Measurements from ENCODE around the gene NWD2. TPM values are rescaled to one million over a fixed set of nuclear protein-coding genes. Genes with fewer than 3 reads are reported as not detected.

Gene NWD2
- total RNA-seq, 1 experiment from 2014 or later, result not detected

DNA sequence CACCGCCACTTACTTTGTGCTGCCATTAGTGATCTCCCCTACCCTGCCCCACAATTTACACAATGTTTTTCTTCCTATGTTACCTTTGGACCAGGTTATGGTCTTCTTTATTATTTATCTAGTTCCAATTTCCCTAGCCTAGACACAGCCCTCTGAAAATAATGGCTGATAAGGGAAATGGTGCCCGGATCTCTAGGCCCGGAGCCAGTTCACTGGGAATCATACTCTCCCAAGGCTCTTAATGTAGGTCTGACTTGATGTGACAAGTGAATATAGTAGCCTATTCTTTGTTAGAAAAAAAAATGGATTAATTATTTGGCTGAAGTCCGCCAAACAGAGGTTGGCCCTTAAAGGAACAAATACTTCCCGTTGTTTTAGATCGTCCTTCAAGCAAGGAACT is 233.6 kb downstream of the NWD2 start:
- H3K9me3 ChIP-seq (ENCODE audit: control insufficient read depth, low read depth, low read length), result no peaks in the 10 kb centered on the region
- H3K4ac ChIP-seq (ENCODE audit: low read depth, low read length), result no peak overlapping the region
- no peak overlapping the region for H4K5ac ChIP-seq (ENCODE audit: insufficient read length, low read depth, low read length)
- no peak overlapping the region for H3K4me3 Mint-ChIP-seq
- H2BK20ac ChIP-seq (ENCODE audit: low read depth, low read length, poor library complexity, severe bottlenecking), result no peak overlapping the region
- H3K27ac ChIP-seq (ENCODE audit: insufficient read length, low read depth, low read length), result no peak overlapping the region
- H3K4me1 Mint-ChIP-seq, result no peaks in the 10 kb centered on the region
- no peaks in the 10 kb centered on the region; a peak in 2 of 7 replicates for H3K36me3 Mint-ChIP-seq (ENCODE audit: insufficient read depth in 1 of 3, low read depth in 3 of 3)
- H3K18ac ChIP-seq (ENCODE audit: insufficient read length, low read depth, low read length), result no peak overlapping the region
- H2AFZ ChIP-seq (ENCODE audit: low read length), result no peak overlapping the region
- H3K79me2 ChIP-seq (ENCODE audit: insufficient read depth, low read length), result no peaks in the 10 kb centered on the region
- no peak overlapping the region for H2BK5ac ChIP-seq (ENCODE audit: insufficient read length, low read length)
- H3K4me2 ChIP-seq (ENCODE audit: insufficient read depth, insufficient read length, low read length), result no peak overlapping the region
- DNase-seq, result no peak
- no CpG with 5 or more reads among the region's 6 CpGs for WGBS (ENCODE audit: extremely low coverage, insufficient read length, low lambda C conversion rate)
- no peaks in the 10 kb centered on the region for H3K4me1 ChIP-seq (ENCODE audit: insufficient read depth, low read length)
- no peak overlapping the region for H3K23ac ChIP-seq (ENCODE audit: insufficient read length, low read depth, low read length)
- no peak overlapping the region for H3K9ac ChIP-seq (ENCODE audit: extremely low read depth, insufficient read length, low read length)
- no peaks in the 10 kb centered on the region; the same call in 1 of the 2 replicates for H3K27me3 Mint-ChIP-seq (ENCODE audit: low read depth)
- peaks cover 0 to 4% of the 10 kb centered on the region in 2 experiments; a peak in 3 of 5 replicates for H3K9me3 Mint-ChIP-seq
- no peak overlapping the region for H2BK120ac ChIP-seq (ENCODE audit: low read depth, low read length, poor library complexity, severe bottlenecking)
- no peak overlapping the region for H2BK12ac ChIP-seq (ENCODE audit: insufficient read length, low read depth, low read length)
- no peak overlapping the region for H3T11ph ChIP-seq (ENCODE audit: low read length)
- no peak overlapping the region for H4K91ac ChIP-seq (ENCODE audit: insufficient read length, low read depth, low read length)
- H3K14ac ChIP-seq (ENCODE audit: insufficient read depth, low read length), result no peak overlapping the region
- no peak overlapping the region for H2AK5ac ChIP-seq (ENCODE audit: insufficient read length, low read length)
- H4K20me1 ChIP-seq (ENCODE audit: control insufficient read depth, insufficient read depth, insufficient read length), result no peaks in the 10 kb centered on the region
- H3K27me3 ChIP-seq (ENCODE audit: insufficient read depth, low read length), result no peaks in the 10 kb centered on the region
- H3K23me2 ChIP-seq (ENCODE audit: insufficient read length, low read depth, low read length, poor library complexity, severe bottlenecking), result no peaks in the 10 kb centered on the region
- no peak overlapping the region for H3K56ac ChIP-seq (ENCODE audit: insufficient read length, low read depth, low read length)
- no peak overlapping the region for H2BK15ac ChIP-seq (ENCODE audit: low read depth, low read length)
- H3K79me1 ChIP-seq (ENCODE audit: insufficient read depth, low read depth, low read length, poor library complexity, severe bottlenecking), result no peaks in the 10 kb centered on the region
- no peak for TF ChIP-seq CTCF (conservative IDR thresholded peaks at IDR 0.05)
- no peak overlapping the region for H4K8ac ChIP-seq (replicated peaks; ENCODE audit: insufficient read length, low read depth, low read length)
- no peak overlapping the region for H3K27ac Mint-ChIP-seq

All from H9 (cell line).